ENCODE data around the gene WNT2B.

Gene WNT2B

GRCh38 chr1:112522621-112523020 is 13.9 kb downstream of the WNT2B start:
- Histone ChIP-seq H3K4me2 (ENCODE audit: insufficient read depth, low read length, poor library complexity, severe bottlenecking) (no peak overlapping the region), H3K4me1 (ENCODE audit: control insufficient read depth in 2 of 2, insufficient read depth in 1 of 2, low read depth in 1 of 2, low read length in 2 of 2) (peaks cover 12 to 30% of the 10 kb centered on the region in 2 donors), H4K91ac (ENCODE audit: low read depth, low read length, poor library complexity) (no peak overlapping the region), H3K79me1 (ENCODE audit: low read depth, low read length) (no peaks in the 10 kb centered on the region), H3K27ac (replicated peaks; ENCODE audit: low read length) (peak overlapping the region; percentile 28), H3K23ac (ENCODE audit: low read depth, low read length, poor library complexity) (no peak overlapping the region), H3K36me3 (replicated peaks in 1 of 2; ENCODE audit: control insufficient read depth in 2 of 2, insufficient read depth in 2 of 2, low read length in 2 of 2) (peaks cover 2 to 19% of the 10 kb centered on the region in 2 donors), H3K14ac (ENCODE audit: low read length) (no peak overlapping the region), H3K9ac (ENCODE audit: low read depth, low read length, poor library complexity) (no peak overlapping the region), H3K27me3 (ENCODE audit: control insufficient read depth in 3 of 3, insufficient read depth in 3 of 3, low read depth in 1 of 3, low read length in 3 of 3) (no peaks in the 10 kb centered on the region), H2BK12ac (ENCODE audit: low read length) (no peak overlapping the region), H2BK15ac (ENCODE audit: low read length) (no peak overlapping the region), H2BK5ac (ENCODE audit: low read length) (no peak overlapping the region), H2BK120ac (ENCODE audit: low read depth, low read length) (no peak overlapping the region), H2AFZ (ENCODE audit: low read length) (no peak overlapping the region), H4K8ac (ENCODE audit: low read depth, low read length) (no peak overlapping the region), H3K4ac (ENCODE audit: low read length) (no peak overlapping the region), H3K4me3 (ENCODE audit: low read length in 2 of 2) (no peak overlapping the region), H3K18ac (ENCODE audit: low read length) (no peak overlapping the region), H3K9me3 (replicated peaks in 1 of 2; ENCODE audit: control insufficient read depth in 2 of 2, insufficient read depth in 1 of 2, low read depth in 1 of 2, low read length in 2 of 2) (no peaks in the 10 kb centered on the region), H2AK5ac (ENCODE audit: low read depth, low read length) (no peak overlapping the region)
- WGBS, 2 donors (ENCODE audit: extremely low coverage in 2 of 2, insufficient read length in 2 of 2, insufficient replicate concordance in 1 of 2): no CpG with 5 or more reads among the region's 1 CpG
- DNase-seq (ENCODE audit: low spot score): no peak

GRCh38 chr1:112524251-112524650 is 15.5 kb downstream of the WNT2B start:
- DNase-seq (ENCODE audit: low spot score): no peak
- Histone ChIP-seq H2BK12ac (ENCODE audit: low read length) (no peak overlapping the region), H2BK15ac (ENCODE audit: low read length) (no peak overlapping the region), H3K9me3 (replicated peaks in 1 of 2; ENCODE audit: control insufficient read depth in 2 of 2, insufficient read depth in 1 of 2, low read depth in 1 of 2, low read length in 2 of 2) (no peaks in the 10 kb centered on the region), H3K4me1 (ENCODE audit: control insufficient read depth in 2 of 2, insufficient read depth in 1 of 2, low read depth in 1 of 2, low read length in 2 of 2) (peaks cover 24 to 36% of the 10 kb centered on the region in 2 donors), H2BK5ac (ENCODE audit: low read length) (no peak overlapping the region), H3K14ac (ENCODE audit: low read length) (no peak overlapping the region), H3K9ac (ENCODE audit: low read depth, low read length, poor library complexity) (no peak overlapping the region), H3K18ac (ENCODE audit: low read length) (no peak overlapping the region), H2AFZ (ENCODE audit: low read length) (no peak overlapping the region), H2BK120ac (ENCODE audit: low read depth, low read length) (no peak overlapping the region), H4K8ac (ENCODE audit: low read depth, low read length) (no peak overlapping the region), H3K23ac (ENCODE audit: low read depth, low read length, poor library complexity) (no peak overlapping the region), H2AK5ac (ENCODE audit: low read depth, low read length) (no peak overlapping the region), H3K36me3 (replicated peaks in 1 of 2; ENCODE audit: control insufficient read depth in 2 of 2, insufficient read depth in 2 of 2, low read length in 2 of 2) (peaks cover 2 to 25% of the 10 kb centered on the region in 2 donors), H3K79me1 (ENCODE audit: low read depth, low read length) (no peaks in the 10 kb centered on the region), H4K91ac (ENCODE audit: low read depth, low read length, poor library complexity) (no peak overlapping the region), H3K27ac (replicated peaks; ENCODE audit: low read length) (peak overlapping the region; percentile 9), H3K27me3 (ENCODE audit: control insufficient read depth in 3 of 3, insufficient read depth in 3 of 3, low read depth in 1 of 3, low read length in 3 of 3) (no peaks in the 10 kb centered on the region), H3K4ac (ENCODE audit: low read length) (no peak overlapping the region), H3K4me2 (ENCODE audit: insufficient read depth, low read length, poor library complexity, severe bottlenecking) (no peak overlapping the region), H3K4me3 (ENCODE audit: low read length in 2 of 2) (no peak overlapping the region)
- no CpG with 5 or more reads among the region's 8 CpGs for WGBS, 2 donors (ENCODE audit: extremely low coverage in 2 of 2, insufficient read length in 2 of 2, insufficient replicate concordance in 1 of 2)

GRCh38 chr1:112524986-112525385 is 16.2 kb downstream of the WNT2B start:
- whole genome bisulfite sequencing, 2 donors (ENCODE audit: extremely low coverage in 2 of 2, insufficient read length in 2 of 2, insufficient replicate concordance in 1 of 2): no CpG with 5 or more reads among the region's 1 CpG
- no peak overlapping the region for H3K4me2 ChIP-seq (ENCODE audit: insufficient read depth, low read length, poor library complexity, severe bottlenecking)
- H3K27ac ChIP-seq (replicated peaks; ENCODE audit: low read length): no peak overlapping the region
- H2AK5ac ChIP-seq (ENCODE audit: low read depth, low read length): no peak overlapping the region
- H4K8ac ChIP-seq (ENCODE audit: low read depth, low read length): no peak overlapping the region
- H3K27me3 ChIP-seq (ENCODE audit: control insufficient read depth in 3 of 3, insufficient read depth in 3 of 3, low read depth in 1 of 3, low read length in 3 of 3): no peaks in the 10 kb centered on the region
- H2BK15ac ChIP-seq (ENCODE audit: low read length): no peak overlapping the region
- H3K9me3 ChIP-seq (replicated peaks in 1 of 2; ENCODE audit: control insufficient read depth in 2 of 2, insufficient read depth in 1 of 2, low read depth in 1 of 2, low read length in 2 of 2): no peaks in the 10 kb centered on the region
- peaks cover 2 to 29% of the 10 kb centered on the region in 2 donors for H3K36me3 ChIP-seq (replicated peaks in 1 of 2; ENCODE audit: control insufficient read depth in 2 of 2, insufficient read depth in 2 of 2, low read length in 2 of 2)
- DNase-seq (ENCODE audit: low spot score): no peak
- H3K4ac ChIP-seq (ENCODE audit: low read length): no peak overlapping the region
- H3K23ac ChIP-seq (ENCODE audit: low read depth, low read length, poor library complexity): no peak overlapping the region
- H3K9ac ChIP-seq (ENCODE audit: low read depth, low read length, poor library complexity): no peak overlapping the region
- no peak overlapping the region for H2BK120ac ChIP-seq (ENCODE audit: low read depth, low read length)
- H2BK12ac ChIP-seq (ENCODE audit: low read length): no peak overlapping the region
- H3K4me3 ChIP-seq (ENCODE audit: low read length in 2 of 2): no peak overlapping the region
- peaks cover 25 to 36% of the 10 kb centered on the region in 2 donors for H3K4me1 ChIP-seq (ENCODE audit: control insufficient read depth in 2 of 2, insufficient read depth in 1 of 2, low read depth in 1 of 2, low read length in 2 of 2)
- no peaks in the 10 kb centered on the region for H3K79me1 ChIP-seq (ENCODE audit: low read depth, low read length)
- H3K14ac ChIP-seq (ENCODE audit: low read length): no peak overlapping the region
- H4K91ac ChIP-seq (ENCODE audit: low read depth, low read length, poor library complexity): no peak overlapping the region
- no peak overlapping the region for H2AFZ ChIP-seq (ENCODE audit: low read length)
- no peak overlapping the region for H2BK5ac ChIP-seq (ENCODE audit: low read length)
- H3K18ac ChIP-seq (ENCODE audit: low read length): no peak overlapping the region

- H3K27me3 ChIP-seq (ENCODE audit: control insufficient read depth in 3 of 3, insufficient read depth in 3 of 3, low read depth in 1 of 3, low read length in 3 of 3): no peaks in the 10 kb centered on the region
- H3K4me3 ChIP-seq (ENCODE audit: low read length in 2 of 2): no peak overlapping the region
- no peak overlapping the region for H3K9ac ChIP-seq (ENCODE audit: low read depth, low read length, poor library complexity)
- peaks cover 0 to 37% of the 10 kb centered on the region in 2 donors for H3K36me3 ChIP-seq (replicated peaks in 1 of 2; ENCODE audit: control insufficient read depth in 2 of 2, insufficient read depth in 2 of 2, low read length in 2 of 2)
- H2BK12ac ChIP-seq (ENCODE audit: low read length): no peak overlapping the region
- H3K4me1 ChIP-seq (ENCODE audit: control insufficient read depth in 2 of 2, insufficient read depth in 1 of 2, low read depth in 1 of 2, low read length in 2 of 2): peaks cover 28 to 35% of the 10 kb centered on the region in 2 donors
- no peak overlapping the region for H3K27ac ChIP-seq (replicated peaks; ENCODE audit: low read length)
- H3K18ac ChIP-seq (ENCODE audit: low read length): no peak overlapping the region
- no peak overlapping the region for H3K23ac ChIP-seq (ENCODE audit: low read depth, low read length, poor library complexity)
- H2AK5ac ChIP-seq (ENCODE audit: low read depth, low read length): no peak overlapping the region
- no CpG with 5 or more reads among the region's 4 CpGs for WGBS, 2 donors (ENCODE audit: extremely low coverage in 2 of 2, insufficient read length in 2 of 2, insufficient replicate concordance in 1 of 2)
- H2BK120ac ChIP-seq (ENCODE audit: low read depth, low read length): no peak overlapping the region
- H4K91ac ChIP-seq (ENCODE audit: low read depth, low read length, poor library complexity): no peak overlapping the region
- no peak overlapping the region for H2AFZ ChIP-seq (ENCODE audit: low read length)
- DNase-seq (ENCODE audit: low spot score): no peak
- H2BK5ac ChIP-seq (ENCODE audit: low read length): no peak overlapping the region
- H3K79me1 ChIP-seq (ENCODE audit: low read depth, low read length): no peaks in the 10 kb centered on the region
- no peak overlapping the region for H3K4me2 ChIP-seq (ENCODE audit: insufficient read depth, low read length, poor library complexity, severe bottlenecking)
- H3K4ac ChIP-seq (ENCODE audit: low read length): no peak overlapping the region
- H3K9me3 ChIP-seq (replicated peaks in 1 of 2; ENCODE audit: control insufficient read depth in 2 of 2, insufficient read depth in 1 of 2, low read depth in 1 of 2, low read length in 2 of 2): no peaks in the 10 kb centered on the region
- H3K14ac ChIP-seq (ENCODE audit: low read length): no peak overlapping the region
- H4K8ac ChIP-seq (ENCODE audit: low read depth, low read length): no peak overlapping the region
- no peak overlapping the region for H2BK15ac ChIP-seq (ENCODE audit: low read length)
These were observed 18.7 kb downstream of the WNT2B start for GRCh38 chr1:112527266-112528010.

Measured in neuronal stem cell (in vitro differentiated cells).